ENCODE data around the gene MIDN.

- TF ChIP-seq CTCF (IDR thresholded peaks at IDR 0.05) (no peak), POLR2A (IDR thresholded peaks at IDR 0.05) (no peak)
These were observed 13.1 kb downstream of the MIDN start for GRCh38 chr19:1261538-1261797.
